HG03159 (cell line): ENCODE results near the gene RP2.

Source experiments
- ATAC-seq: cut with Tn5 transposase; IDR thresholded peaks from one replicate; pipeline ENCODE4 v1.9.1; 2021; ENCODE audit warnings: mild to moderate bottlenecking, moderate library complexity; ENCODE audit not compliant: unreplicated experiment

The RP2 gene

GRCh38 chrX:46841346-46841745 lies 4.5 kb downstream of the RP2 start:
- ATAC-seq = no peak

GRCh38 chrX:46844913-46845312 lies 8.1 kb downstream of the RP2 start:
- ATAC-seq = no peak

- no peak for ATAC-seq
Observed at GRCh38 chrX:46849933-46850332, 13.1 kb downstream of the RP2 start.

- no peak for ATAC-seq
Observed at GRCh38 chrX:46850771-46851170, 13.9 kb downstream of the RP2 start.

- no peak for ATAC-seq
Observed at GRCh38 chrX:46856483-46856882, 19.6 kb downstream of the RP2 start.

- ATAC-seq = no peak
Observed at GRCh38 chrX:46860557-46860956, 23.7 kb downstream of the RP2 start.

GRCh38 chrX:46863072-46863471 lies 26.2 kb downstream of the RP2 start:
- no peak for ATAC-seq

GRCh38 chrX:46864606-46865005 lies 27.8 kb downstream of the RP2 start:
- ATAC-seq = no peak

- ATAC-seq = no peak
Observed at GRCh38 chrX:46865281-46865680, 28.4 kb downstream of the RP2 start.

GRCh38 chrX:46866726-46867125 lies 29.9 kb downstream of the RP2 start:
- ATAC-seq = no peak

GRCh38 chrX:46873746-46874145 lies 36.9 kb downstream of the RP2 start:
- ATAC-seq = no peak

- ATAC-seq = no peak
Observed at GRCh38 chrX:46876901-46877300, 40.1 kb downstream of the RP2 start.

- no peak for ATAC-seq
Observed at GRCh38 chrX:46882266-46882665, 45.4 kb downstream of the RP2 start.

- ATAC-seq = no peak
Observed at GRCh38 chrX:46884799-46885198, 48.0 kb downstream of the RP2 start.

GRCh38 chrX:46898207-46898606 lies 61.4 kb downstream of the RP2 start:
- no peak for ATAC-seq

GRCh38 chrX:46903458-46904242 lies 66.8 kb downstream of the RP2 start:
- ATAC-seq = peak; percentile 70

- no peak for ATAC-seq
Observed at GRCh38 chrX:46904626-46905025, 67.8 kb downstream of the RP2 start.

- ATAC-seq = no peak
Observed at GRCh38 chrX:46910415-46910814, 73.6 kb downstream of the RP2 start.

GRCh38 chrX:46912098-46912602 lies 75.3 kb downstream of the RP2 start, which contains the start of gene JADE3:
JADE3 (plus strand) TSS chrX:46912421; CDS start chrX:46984895, 72,474 bp downstream.
- ATAC-seq = no peak

GRCh38 chrX:46912603-46913491 lies 76.0 kb downstream of the RP2 start:
- ATAC-seq = no peak

GRCh38 chrX:46913667-46914066 lies 76.8 kb downstream of the RP2 start:
- ATAC-seq = no peak

- ATAC-seq = no peak
Observed at GRCh38 chrX:46916273-46916672, 79.4 kb downstream of the RP2 start.
